ENCODE measurements around the gene KLF3. TPM values are rescaled to one million over a fixed set of nuclear protein-coding genes. Genes with fewer than 3 reads are reported as not detected.

The KLF3 gene
- total RNA-seq, 6 experiments from 2014 or later: 21.3 to 37.6 (median 26.8) TPM

- ATAC-seq (no peak), DNase-seq (no peak)
- Histone ChIP-seq H3K4me3 (no peak overlapping the region), H3K27ac (no peak overlapping the region), H3K36me3 (no peaks in the 10 kb centered on the region), H3K4me1 (no peaks in the 10 kb centered on the region), H3K9me3 (no peaks in the 10 kb centered on the region), H3K27me3 (no peaks in the 10 kb centered on the region)
- intact Hi-C loops (cut with DNase I): no loop called here
- 94% methylated on average over 5 of the region's 5 CpGs for WGBS (ENCODE audit: insufficient coverage, low coverage, low lambda C conversion rate, missing lambda C conversion rate)
- TF ChIP-seq, protein P1, sequence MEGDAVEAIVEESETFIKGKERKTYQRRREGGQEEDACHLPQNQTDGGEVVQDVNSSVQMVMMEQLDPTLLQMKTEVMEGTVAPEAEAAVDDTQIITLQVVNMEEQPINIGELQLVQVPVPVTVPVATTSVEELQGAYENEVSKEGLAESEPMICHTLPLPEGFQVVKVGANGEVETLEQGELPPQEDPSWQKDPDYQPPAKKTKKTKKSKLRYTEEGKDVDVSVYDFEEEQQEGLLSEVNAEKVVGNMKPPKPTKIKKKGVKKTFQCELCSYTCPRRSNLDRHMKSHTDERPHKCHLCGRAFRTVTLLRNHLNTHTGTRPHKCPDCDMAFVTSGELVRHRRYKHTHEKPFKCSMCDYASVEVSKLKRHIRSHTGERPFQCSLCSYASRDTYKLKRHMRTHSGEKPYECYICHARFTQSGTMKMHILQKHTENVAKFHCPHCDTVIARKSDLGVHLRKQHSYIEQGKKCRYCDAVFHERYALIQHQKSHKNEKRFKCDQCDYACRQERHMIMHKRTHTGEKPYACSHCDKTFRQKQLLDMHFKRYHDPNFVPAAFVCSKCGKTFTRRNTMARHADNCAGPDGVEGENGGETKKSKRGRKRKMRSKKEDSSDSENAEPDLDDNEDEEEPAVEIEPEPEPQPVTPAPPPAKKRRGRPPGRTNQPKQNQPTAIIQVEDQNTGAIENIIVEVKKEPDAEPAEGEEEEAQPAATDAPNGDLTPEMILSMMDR (IDR thresholded peaks at IDR 0.05): no peak
- no peak for TF ChIP-seq POLR2A (IDR thresholded peaks at IDR 0.05)
Observed at GRCh38 chr4:38745881-38746280, 81.9 kb downstream of the KLF3 start.

DNA sequence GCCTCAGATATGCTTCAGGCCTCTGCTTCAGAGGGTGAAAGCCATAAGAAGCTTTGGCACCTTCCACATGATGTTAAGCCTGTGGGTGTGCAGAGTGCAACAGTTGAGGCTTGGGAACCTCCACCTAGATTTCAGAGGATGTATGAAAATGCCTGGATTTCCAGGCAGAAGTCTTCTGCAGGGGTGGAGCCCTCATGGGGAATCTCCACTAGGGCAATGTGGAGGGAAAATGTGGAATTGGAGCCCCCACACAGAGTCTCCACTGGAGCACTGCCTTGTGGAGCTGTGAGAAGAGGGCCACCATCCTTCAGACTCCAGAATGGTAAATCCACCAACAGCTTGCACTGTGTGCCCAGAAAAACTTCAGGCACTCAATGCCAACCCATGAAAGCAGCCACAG lies 83.6 kb downstream of the KLF3 start:
- TF ChIP-seq, protein P1 (IDR thresholded peaks at IDR 0.05): no peak
- no peak for TF ChIP-seq POLR2A (IDR thresholded peaks at IDR 0.05)
- H3K27ac ChIP-seq: no peak overlapping the region
- H3K27me3 ChIP-seq: no peaks in the 10 kb centered on the region
- H3K4me1 ChIP-seq: no peaks in the 10 kb centered on the region
- no peaks in the 10 kb centered on the region for H3K9me3 ChIP-seq
- H3K4me3 ChIP-seq: no peak overlapping the region
- ATAC-seq: no peak
- no peak for DNase-seq
- intact Hi-C loops (cut with DNase I): no loop called here
- H3K36me3 ChIP-seq: no peaks in the 10 kb centered on the region

DNA sequence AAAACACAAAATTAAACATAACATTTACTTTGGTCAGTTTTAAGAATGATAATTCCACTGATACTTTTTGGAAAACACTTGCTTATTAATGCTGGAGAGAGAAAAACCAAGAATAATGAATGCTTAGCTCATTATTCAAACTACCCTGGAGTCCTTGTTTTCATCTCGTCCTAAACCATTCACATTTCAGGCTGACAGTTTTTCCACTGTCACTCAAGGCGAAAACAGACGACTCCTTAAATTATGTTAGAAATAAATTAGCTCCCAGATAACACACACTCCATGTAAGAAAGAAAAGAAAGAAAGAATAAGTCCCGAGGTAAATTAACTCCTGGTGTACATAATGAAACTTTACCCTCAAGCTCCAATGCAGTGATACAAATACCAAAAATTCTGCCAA lies 85.3 kb downstream of the KLF3 start:
- no peaks in the 10 kb centered on the region for H3K9me3 ChIP-seq
- no peaks in the 10 kb centered on the region for H3K4me1 ChIP-seq
- no peaks in the 10 kb centered on the region for H3K27me3 ChIP-seq
- no peak for TF ChIP-seq POLR2A (IDR thresholded peaks at IDR 0.05)
- TF ChIP-seq, protein P1 (IDR thresholded peaks at IDR 0.05): no peak
- H3K27ac ChIP-seq: no peak overlapping the region
- H3K4me3 ChIP-seq: no peak overlapping the region
- 80% methylated on average over 4 of the region's 4 CpGs for WGBS (ENCODE audit: insufficient coverage, low coverage, low lambda C conversion rate, missing lambda C conversion rate)
- H3K36me3 ChIP-seq: no peaks in the 10 kb centered on the region
- DNase-seq (no peak), ATAC-seq (no peak)
- intact Hi-C loops (cut with DNase I): no loop called here

Other genes starting within 250 kb of the KLF3 start
- under 1 TPM in 4 of 6 experiments, not detected in 2; 0.16 to 0.68 (median 0.39) TPM for gene TLR10, start 118.8 kb downstream of the KLF3 start, total RNA-seq
- 10 to 100 TPM in 1 of 6 experiments, 1 to 10 TPM in 5; 5.1 to 10.5 (median 7.8) TPM for gene TLR1, start 140.6 kb downstream of the KLF3 start, total RNA-seq
- gene TLR6, start 192.6 kb downstream of the KLF3 start, total RNA-seq: 1 to 10 TPM; 1.2 to 3.4 (median 2.4) TPM
- 10 to 100 TPM; 55.3 to 88.9 (median 69.4) TPM for gene FAM114A1, start 203.6 kb downstream of the KLF3 start, total RNA-seq

Measured in right lobe of liver (tissue), 6 donors.